Measurements from ENCODE around the gene SLC1A4. TPM values are rescaled to one million over a fixed set of nuclear protein-coding genes. Genes with fewer than 3 reads are reported as not detected.
A peak's percentile ranks its signal among the peaks of the same experiment; 100 is the strongest.

Gene SLC1A4
- total and polyA plus RNA-seq, 2 of the 4 experiments (the other 2 are of a cell fraction): 6.8 to 8.1 TPM

GRCh38 chr2:65057391-65058052 is 68.3 kb downstream of the SLC1A4 start:
- Histone ChIP-seq H2BK15ac (ENCODE audit: low read depth, low read length) (no peak overlapping the region), H2AK5ac (ENCODE audit: low read depth, low read length) (peak overlapping the region; percentile 6; the same call in 1 of the 2 replicates), H3K56ac (ENCODE audit: extremely low read depth, insufficient read depth, low read length) (peak overlapping the region; percentile 80; the same call in 1 of the 2 replicates), H4K5ac (ENCODE audit: low read depth, low read length) (no peak overlapping the region), H3K14ac (replicated peaks; ENCODE audit: low read depth, low read length) (peak overlapping the region; percentile 88), H3K4me1 (ENCODE audit: control insufficient read depth, insufficient read depth, low read length) (peaks cover 2% of the 10 kb centered on the region), H2BK20ac (ENCODE audit: low read depth, low read length) (no peak overlapping the region), H4K91ac (ENCODE audit: insufficient read depth, low read depth, low read length) (no peak overlapping the region), H3K4me2 (ENCODE audit: low read depth, low read length) (peak overlapping the region; percentile 87), H3K36me3 (ENCODE audit: control insufficient read depth, insufficient read depth, low read length) (peaks cover 2% of the 10 kb centered on the region; the same call in 1 of the 2 replicates), H2AK9ac (replicated peaks; ENCODE audit: low read depth, low read length, poor library complexity) (peak overlapping the region; percentile 84), H3K27me3 (ENCODE audit: control insufficient read depth, insufficient read depth, low read length) (no peaks in the 10 kb centered on the region), H3K23ac (ENCODE audit: low read depth, low read length) (peak overlapping the region; percentile 66), H3K9ac (ENCODE audit: low read depth, low read length) (peak overlapping the region; percentile 79), H3K4me3 (ENCODE audit: insufficient read depth, low read depth, low read length) (peak overlapping the region; percentile 49), H2AFZ (replicated peaks; ENCODE audit: low read length, poor library complexity) (no peak overlapping the region), H4K20me1 (ENCODE audit: insufficient read depth, low read length) (peaks cover 8% of the 10 kb centered on the region), H3K79me1 (ENCODE audit: low read depth in 1 of 2, low read length in 2 of 2) (peaks cover 13 to 49% of the 10 kb centered on the region in 2 experiments), H4K8ac (ENCODE audit: low read depth in 2 of 2, low read length in 2 of 2) (peak overlapping the region in 1 of 2 experiments; percentile 66; a peak in 2 of 4 replicates), H3K18ac (ENCODE audit: low read depth, low read length) (no peak overlapping the region), H3K27ac (ENCODE audit: insufficient read depth, low read length) (no peak overlapping the region), H3K9me3 (ENCODE audit: control insufficient read depth, insufficient read depth, low read length) (no peaks in the 10 kb centered on the region), H3K4ac (ENCODE audit: low read depth, low read length) (no peak overlapping the region; the same call in 1 of the 2 replicates), H2BK120ac (ENCODE audit: low read depth, low read length) (no peak overlapping the region), H3K9me1 (ENCODE audit: insufficient read depth, low read length) (no peaks in the 10 kb centered on the region), H2BK5ac (ENCODE audit: low read depth, low read length, poor library complexity, severe bottlenecking) (no peak overlapping the region)
- ATAC-seq (ENCODE audit: low read depth) (no peak), DNase-seq (peak; percentile 39)
- TF ChIP-seq RAD21 (IDR thresholded peaks at IDR 0.05; ENCODE audit: low read length): no peak
- TF ChIP-seq CHD1 (IDR thresholded peaks at IDR 0.05; ENCODE audit: low read depth, low read length): no peak
- TF ChIP-seq MXI1 (IDR thresholded peaks at IDR 0.05; ENCODE audit: borderline replicate concordance, low read depth, low read length): no peak
- TF ChIP-seq MAZ (IDR thresholded peaks at IDR 0.05; ENCODE audit: borderline replicate concordance, low read depth, low read length): no peak
- no peak for TF ChIP-seq NFE2L2 (IDR thresholded peaks at IDR 0.05; ENCODE audit: low read depth, low read length)
- TF ChIP-seq SMC3 (IDR thresholded peaks at IDR 0.05; ENCODE audit: low read depth, low read length): no peak
- no peak for TF ChIP-seq RFX5 (IDR thresholded peaks at IDR 0.05; ENCODE audit: low read depth, low read length)
- no peak for TF ChIP-seq POLR2A (IDR thresholded peaks at IDR 0.05; ENCODE audit: low read depth, low read length)
- TF ChIP-seq RCOR1 (IDR thresholded peaks at IDR 0.05; ENCODE audit: insufficient replicate concordance, low read length): no peak
- TF ChIP-seq, protein P1, sequence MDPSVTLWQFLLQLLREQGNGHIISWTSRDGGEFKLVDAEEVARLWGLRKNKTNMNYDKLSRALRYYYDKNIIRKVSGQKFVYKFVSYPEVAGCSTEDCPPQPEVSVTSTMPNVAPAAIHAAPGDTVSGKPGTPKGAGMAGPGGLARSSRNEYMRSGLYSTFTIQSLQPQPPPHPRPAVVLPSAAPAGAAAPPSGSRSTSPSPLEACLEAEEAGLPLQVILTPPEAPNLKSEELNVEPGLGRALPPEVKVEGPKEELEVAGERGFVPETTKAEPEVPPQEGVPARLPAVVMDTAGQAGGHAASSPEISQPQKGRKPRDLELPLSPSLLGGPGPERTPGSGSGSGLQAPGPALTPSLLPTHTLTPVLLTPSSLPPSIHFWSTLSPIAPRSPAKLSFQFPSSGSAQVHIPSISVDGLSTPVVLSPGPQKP (IDR thresholded peaks at IDR 0.05; ENCODE audit: borderline replicate concordance, low read depth, low read length): no peak
- WGBS, 2 experiments (ENCODE audit: extremely low coverage in 2 of 2, insufficient read length in 1 of 2): 59% methylated on average over 2 of the region's 6 CpGs; no CpG with 5 or more reads in 1 of the 2 experiments
- ChIA-PET POLR2A (ENCODE audit: unreplicated experiment) (no interaction called here), CTCF (interaction anchor here (0.6 to 2.3 kb wide), 2 partner anchors 112 to 537 kb away, joined by 3 to 7 read pairs; no protein-coding TSS in a partner anchor)
- intact Hi-C loops (cut with micrococcal nuclease): no loop called here
- no TSS peak for BruUV-seq (replicated peaks)
- dilution Hi-C loops (cut with HindIII; ENCODE audit: low sequenced_read_pairs, unreplicated experiment): no loop called here
- in situ Hi-C loops (cut with MboI; ENCODE audit: low sequenced_read_pairs): loop anchor here (25.0 kb wide), 1 partner anchor 505 kb away; no protein-coding TSS in a partner anchor

Measured in IMR-90 (cell line).